ENCODE measurements around the gene TRAP1. TPM values are rescaled to one million over a fixed set of nuclear protein-coding genes. Genes with fewer than 3 reads are reported as not detected.

The TRAP1 gene
- polyA plus RNA-seq, 1 of the 3 experiments (the other 2 are of a cell fraction): 129 TPM

GRCh38 chr16:3673201-3673600, 44.1 kb downstream of the TRAP1 start:
- H3K4me3 ChIP-seq (ENCODE audit: low read depth in 2 of 2, low read length in 1 of 2): no peak overlapping the region
- no peak for TF ChIP-seq REST (IDR thresholded peaks at IDR 0.05; ENCODE audit: low read depth, low read length)
- no peak for TF ChIP-seq EZH2phosphoT487 (IDR thresholded peaks at IDR 0.05; ENCODE audit: borderline replicate concordance, low read depth)
- no peak for TF ChIP-seq PBX3 (IDR thresholded peaks at IDR 0.05)
- no peak for TF ChIP-seq POLR2AphosphoS5 (IDR thresholded peaks at IDR 0.05; ENCODE audit: low read depth, low read length)
- TF ChIP-seq RAD21 (IDR thresholded peaks at IDR 0.05; ENCODE audit: low read length): no peak
- no peak for TF ChIP-seq GATA2 (CRISPR knock-in tag; IDR thresholded peaks at IDR 0.05)
- no peak for TF ChIP-seq TCF12 (IDR thresholded peaks at IDR 0.05)
- TF ChIP-seq NFIC (IDR thresholded peaks at IDR 0.05; ENCODE audit: borderline replicate concordance): no peak
- no peak for TF ChIP-seq SMC3 (IDR thresholded peaks at IDR 0.05; ENCODE audit: low read depth, low read length)
- TF ChIP-seq MEF2A (IDR thresholded peaks at IDR 0.05; ENCODE audit: borderline replicate concordance, low read depth): no peak
- TF ChIP-seq TEAD4 (IDR thresholded peaks at IDR 0.05; ENCODE audit: borderline replicate concordance, insufficient read depth): no peak
- TF ChIP-seq GABPA (IDR thresholded peaks at IDR 0.05; ENCODE audit: low read depth): no peak
- no peak for TF ChIP-seq ZBTB33 (IDR thresholded peaks at IDR 0.05; ENCODE audit: borderline replicate concordance, low read depth)
- H3K79me2 ChIP-seq (ENCODE audit: insufficient read depth): no peaks in the 10 kb centered on the region
- no peaks in the 10 kb centered on the region for H3K4me1 ChIP-seq (ENCODE audit: control insufficient read depth in 1 of 2, insufficient read depth in 2 of 2, low read depth in 1 of 2, low read length in 1 of 2)
- H3K9ac ChIP-seq: no peak overlapping the region
- H3K27ac ChIP-seq (ENCODE audit: low read depth in 2 of 2, low read length in 1 of 2): no peak overlapping the region
- WGBS (ENCODE audit: low lambda C conversion rate): 94% methylated on average over 16 of the region's 18 CpGs
- H3K27me3 ChIP-seq (ENCODE audit: insufficient read depth): no peaks in the 10 kb centered on the region
- H3F3A ChIP-seq (replicated peaks; ENCODE audit: insufficient read depth): no peaks in the 10 kb centered on the region
- DNase-seq: no peak
- H3K9me2 ChIP-seq: no peaks in the 10 kb centered on the region
- H2AFZ ChIP-seq (ENCODE audit: low read depth): no peak overlapping the region
- ChIA-PET CTCF (interaction anchor here (1.1 kb wide), 1 partner anchor 10 kb away, joined by 3 read pairs; no protein-coding TSS in a partner anchor), POLR2A (no interaction called here)
- no peaks in the 10 kb centered on the region for H3K9me3 ChIP-seq
- no peaks in the 10 kb centered on the region for H4K20me1 ChIP-seq (ENCODE audit: insufficient read depth)
- H3K36me3 ChIP-seq (replicated peaks in 1 of 2; ENCODE audit: control insufficient read depth in 1 of 2, insufficient read depth in 2 of 2, low read length in 1 of 2): peaks cover 23 to 42% of the 10 kb centered on the region in 2 experiments
- H3K4me2 ChIP-seq: no peak overlapping the region
